ENCODE results near the gene ASIP. TPM values are rescaled to one million over a fixed set of nuclear protein-coding genes. Genes with fewer than 3 reads are reported as not detected.
"Not testable (repeated sequence)": the region's sequence is repeated elsewhere in the genome, so short reads cannot be mapped to it uniquely, and the experiment has no call there.

Gene ASIP
- total RNA-seq (2014; rRNA removed; shearing (Covaris generic)) = not detected in 2 replicates
- polyA plus RNA-seq (2014; cell fraction: nucleus; rRNA removed) = not detected in 2 replicates

- no peak for DNase-seq (ENCODE audit: extremely low read depth, low read depth)
These were observed at the start of gene ASIP for GRCh38 chr20:34240693-34241615. Gene ASIP (plus strand): TSS chr20:34241423. CDS start chr20:34260375, 18,952 bp downstream.

- DNase-seq (ENCODE audit: extremely low read depth, low read depth) = no peak
These were observed 48.2 kb upstream of the ASIP start for GRCh38 chr20:34193051-34193450.

- DNase-seq (ENCODE audit: extremely low read depth, low read depth) = no peak
These were observed 42.0 kb upstream of the ASIP start for GRCh38 chr20:34199183-34199582.

- no peak for DNase-seq (ENCODE audit: extremely low read depth, low read depth)
These were observed 41.2 kb upstream of the ASIP start for GRCh38 chr20:34200023-34200422.

GRCh38 chr20:34201531-34201930 is 39.7 kb upstream of the ASIP start:
- DNase-seq (ENCODE audit: extremely low read depth, low read depth) = no peak

GRCh38 chr20:34205172-34205880 is 35.9 kb upstream of the ASIP start:
- not testable (repeated sequence) for DNase-seq (ENCODE audit: extremely low read depth, low read depth)

- no peak for DNase-seq (ENCODE audit: extremely low read depth, low read depth)
These were observed 32.1 kb upstream of the ASIP start for GRCh38 chr20:34209111-34209510.

GRCh38 chr20:34210271-34210670 is 31.0 kb upstream of the ASIP start:
- DNase-seq (ENCODE audit: extremely low read depth, low read depth) = no peak

GRCh38 chr20:34211591-34211990 is 29.6 kb upstream of the ASIP start:
- no peak for DNase-seq (ENCODE audit: extremely low read depth, low read depth)

- DNase-seq (ENCODE audit: extremely low read depth, low read depth) = no peak
These were observed 28.0 kb upstream of the ASIP start for GRCh38 chr20:34213213-34213612.

GRCh38 chr20:34215711-34216381 is 25.4 kb upstream of the ASIP start:
- peak; percentile 69 for DNase-seq (ENCODE audit: extremely low read depth, low read depth)

- no peak for DNase-seq (ENCODE audit: extremely low read depth, low read depth)
These were observed 24.9 kb upstream of the ASIP start for GRCh38 chr20:34216382-34216742.

GRCh38 chr20:34220561-34220960 is 20.7 kb upstream of the ASIP start:
- no peak for DNase-seq (ENCODE audit: extremely low read depth, low read depth)

GRCh38 chr20:34222208-34222607 is 19.0 kb upstream of the ASIP start:
- DNase-seq (ENCODE audit: extremely low read depth, low read depth) = no peak

GRCh38 chr20:34224251-34224650 is 17.0 kb upstream of the ASIP start:
- not testable (repeated sequence) for DNase-seq (ENCODE audit: extremely low read depth, low read depth)

- DNase-seq (ENCODE audit: extremely low read depth, low read depth) = no peak
These were observed 9.6 kb upstream of the ASIP start for GRCh38 chr20:34231634-34232033.

GRCh38 chr20:34232494-34233087 is 8.6 kb upstream of the ASIP start:
- no peak for DNase-seq (ENCODE audit: extremely low read depth, low read depth)

- DNase-seq (ENCODE audit: extremely low read depth, low read depth) = no peak
These were observed 7.5 kb upstream of the ASIP start for GRCh38 chr20:34233687-34234086.

- DNase-seq (ENCODE audit: extremely low read depth, low read depth) = no peak
These were observed 5.3 kb upstream of the ASIP start for GRCh38 chr20:34235875-34236274.

- no peak for DNase-seq (ENCODE audit: extremely low read depth, low read depth)
These were observed 3.3 kb upstream of the ASIP start for GRCh38 chr20:34237942-34238341.

- DNase-seq (ENCODE audit: extremely low read depth, low read depth) = no peak
These were observed 1.1 kb upstream of the ASIP start for GRCh38 chr20:34240121-34240520.
